ENCODE data around the gene TNFRSF8. TPM values are rescaled to one million over a fixed set of nuclear protein-coding genes. Genes with fewer than 3 reads are reported as not detected.

Gene TNFRSF8
- total RNA-seq, 1 experiment from 2014 or later = 20.8 TPM

GRCh38 chr1:12189328-12189682 lies 126.2 kb downstream of the TNFRSF8 start (continued):
- TF ChIP-seq ESRRA (CRISPR knock-in tag; IDR thresholded peaks at IDR 0.05; ENCODE audit: borderline replicate concordance) (no peak), JUN (CRISPR knock-in tag; IDR thresholded peaks at IDR 0.05) (no peak)

GRCh38 chr1:12191242-12192032 lies 128.3 kb downstream of the TNFRSF8 start:
- H3K27me3 Mint-ChIP-seq (ENCODE audit: low read depth) = no peaks in the 10 kb centered on the region; the same call in 1 of the 2 replicates
- DNase-seq (ENCODE audit: low spot score) (no peak), ATAC-seq (no peak; the same call in 1 of the 2 replicates)
- ChIA-PET CTCF (interaction anchor here (1.3 kb wide), 2 partner anchors 67 to 84 kb away, joined by 4 to 11 read pairs; no protein-coding TSS in a partner anchor), POLR2A (no interaction called here)
- TF ChIP-seq GABPB1 (CRISPR knock-in tag; IDR thresholded peaks at IDR 0.05) (no peak), ZNF263 (CRISPR knock-in tag; IDR thresholded peaks at IDR 0.05; ENCODE audit: low read depth) (peak; percentile 96)
- no peaks in the 10 kb centered on the region for H3K36me3 Mint-ChIP-seq
- H3K27ac Mint-ChIP-seq = no peak overlapping the region
- H3K4me3 Mint-ChIP-seq = no peak overlapping the region
- no peaks in the 10 kb centered on the region for H3K9me3 Mint-ChIP-seq
- H3K4me1 Mint-ChIP-seq = peaks cover 14% of the 10 kb centered on the region

Small RNA genes within 50 kb of the gene (microRNA-seq; reads per million reads assigned to microRNA genes)
- gene MIR4632 (ENCODE audit: borderline number of aligned reads) = not detected
- 3.5 reads per million, percentile 4 among the genes with 10 or more reads in this experiment for gene MIR6729 (ENCODE audit: borderline number of aligned reads)
- gene MIR7846 (ENCODE audit: borderline number of aligned reads) = not detected

Other genes starting within 250 kb of the TNFRSF8 start
- gene NPPA, start 215.5 kb upstream of the TNFRSF8 start, total RNA-seq (2021) = not detected in 3 replicates
- 0.27 TPM in 1 of 3 replicates, not detected in the others for gene NPPB, start 204.4 kb upstream of the TNFRSF8 start, total RNA-seq (2021)
- gene KIAA2013, start 136.9 kb upstream of the TNFRSF8 start, total RNA-seq (2021) = 45.3 to 50.2 TPM (median 45.6 TPM) in 3 replicates
- 46.9 to 73.8 TPM (median 67.3 TPM) in 3 replicates for gene PLOD1, start 128.6 kb upstream of the TNFRSF8 start, total RNA-seq (2021)
- gene MFN2, start 82.9 kb upstream of the TNFRSF8 start, total RNA-seq (2021) = 56.8 to 63.0 TPM (median 59.8 TPM) in 3 replicates
- 65.6 to 75.1 TPM (median 67.4 TPM) in 3 replicates for gene MIIP, start 43.8 kb upstream of the TNFRSF8 start, total RNA-seq (2021)
- 1.6 to 2.7 TPM (median 2.1 TPM) in 3 replicates for gene TNFRSF1B, start 103.7 kb downstream of the TNFRSF8 start, total RNA-seq (2021)
- gene VPS13D, start 166.7 kb downstream of the TNFRSF8 start, total RNA-seq (2021) = 22.1 to 29.0 TPM (median 27.5 TPM) in 3 replicates